Measurements from ENCODE around the gene CDH26.

CDH26 gene

DNA sequence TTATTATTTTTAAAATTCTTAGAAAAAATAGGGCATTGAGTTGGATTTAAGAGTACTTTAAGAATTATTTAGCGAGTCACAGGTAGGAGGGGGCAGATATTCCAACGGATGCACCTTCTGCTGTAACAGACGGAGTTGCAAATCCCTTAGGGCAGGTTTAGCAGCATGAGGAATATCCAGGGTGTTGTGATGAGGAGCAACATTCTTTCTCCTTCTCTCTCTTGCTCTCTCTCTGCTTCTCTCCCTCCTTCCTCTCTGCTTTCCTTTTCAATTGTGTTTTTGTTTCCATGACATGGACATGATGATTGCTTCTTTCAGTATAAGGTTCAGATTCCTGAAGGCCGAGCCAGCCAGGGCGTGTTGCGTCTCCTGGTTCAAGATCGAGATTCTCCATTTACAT lies 28.9 kb downstream of the CDH26 start:
- no peaks in the 10 kb centered on the region for H3K4me1 ChIP-seq (ENCODE audit: low read length)
- no peak for DNase-seq
- H2AFZ ChIP-seq (ENCODE audit: low read length), result no peak overlapping the region
- H3F3A ChIP-seq (ENCODE audit: insufficient read depth, low read length), result no peaks in the 10 kb centered on the region
- H3K9me2 ChIP-seq (replicated peaks; ENCODE audit: insufficient read depth, low read length), result no peaks in the 10 kb centered on the region
- H3K9me3 ChIP-seq (replicated peaks; ENCODE audit: insufficient read depth, low read length), result no peaks in the 10 kb centered on the region
- TF ChIP-seq EZH2 (optimal IDR thresholded peaks at IDR 0.05; ENCODE audit: low read depth, low read length), result no peak
- TF ChIP-seq, protein P1, sequence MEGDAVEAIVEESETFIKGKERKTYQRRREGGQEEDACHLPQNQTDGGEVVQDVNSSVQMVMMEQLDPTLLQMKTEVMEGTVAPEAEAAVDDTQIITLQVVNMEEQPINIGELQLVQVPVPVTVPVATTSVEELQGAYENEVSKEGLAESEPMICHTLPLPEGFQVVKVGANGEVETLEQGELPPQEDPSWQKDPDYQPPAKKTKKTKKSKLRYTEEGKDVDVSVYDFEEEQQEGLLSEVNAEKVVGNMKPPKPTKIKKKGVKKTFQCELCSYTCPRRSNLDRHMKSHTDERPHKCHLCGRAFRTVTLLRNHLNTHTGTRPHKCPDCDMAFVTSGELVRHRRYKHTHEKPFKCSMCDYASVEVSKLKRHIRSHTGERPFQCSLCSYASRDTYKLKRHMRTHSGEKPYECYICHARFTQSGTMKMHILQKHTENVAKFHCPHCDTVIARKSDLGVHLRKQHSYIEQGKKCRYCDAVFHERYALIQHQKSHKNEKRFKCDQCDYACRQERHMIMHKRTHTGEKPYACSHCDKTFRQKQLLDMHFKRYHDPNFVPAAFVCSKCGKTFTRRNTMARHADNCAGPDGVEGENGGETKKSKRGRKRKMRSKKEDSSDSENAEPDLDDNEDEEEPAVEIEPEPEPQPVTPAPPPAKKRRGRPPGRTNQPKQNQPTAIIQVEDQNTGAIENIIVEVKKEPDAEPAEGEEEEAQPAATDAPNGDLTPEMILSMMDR (IDR thresholded peaks at IDR 0.05; ENCODE audit: low read length), result no peak
- TF ChIP-seq EZH2phosphoT487 (IDR thresholded peaks at IDR 0.05; ENCODE audit: low read length), result no peak
- H3K4me3 ChIP-seq (ENCODE audit: low read length), result no peak overlapping the region
- H3K9ac ChIP-seq (ENCODE audit: low read length), result no peak overlapping the region
- H3K27me3 ChIP-seq (replicated peaks; ENCODE audit: insufficient read depth, low read length), result no peaks in the 10 kb centered on the region
- H4K20me1 ChIP-seq (ENCODE audit: insufficient read depth, low read length), result no peaks in the 10 kb centered on the region
- no peaks in the 10 kb centered on the region for H3K36me3 ChIP-seq (replicated peaks; ENCODE audit: insufficient read depth, low read length)
- no peak overlapping the region for H3K4me2 ChIP-seq (ENCODE audit: low read depth, low read length)
- H3K27ac ChIP-seq (ENCODE audit: low read length), result no peak overlapping the region
- H3K79me2 ChIP-seq (ENCODE audit: low read length), result no peaks in the 10 kb centered on the region

DNA sequence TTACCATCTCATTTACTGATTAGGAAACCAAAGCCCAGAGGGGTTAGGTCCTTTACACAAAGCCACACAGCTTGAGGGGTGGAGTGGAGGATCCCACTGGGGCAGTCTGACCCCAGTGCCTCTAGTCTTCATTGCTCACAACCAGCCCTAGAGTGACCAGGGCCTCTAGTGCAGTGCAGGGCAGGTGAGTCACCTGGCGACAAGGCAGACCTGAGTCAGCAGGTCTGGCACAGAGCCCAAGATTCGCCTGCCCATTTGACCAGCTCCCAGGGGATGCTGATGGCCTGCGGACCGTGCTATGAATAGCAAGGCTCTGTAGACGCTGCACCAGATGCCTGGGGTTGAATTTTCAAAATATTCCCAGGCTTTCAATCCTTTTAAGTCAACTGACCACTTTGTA lies 29.9 kb downstream of the CDH26 start:
- Histone ChIP-seq H3K4me2 (ENCODE audit: low read depth, low read length) (no peak overlapping the region), H3K9me3 (replicated peaks; ENCODE audit: insufficient read depth, low read length) (no peaks in the 10 kb centered on the region), H4K20me1 (ENCODE audit: insufficient read depth, low read length) (no peaks in the 10 kb centered on the region), H2AFZ (ENCODE audit: low read length) (no peak overlapping the region), H3K9ac (ENCODE audit: low read length) (no peak overlapping the region), H3K27ac (ENCODE audit: low read length) (no peak overlapping the region), H3K4me3 (ENCODE audit: low read length) (no peak overlapping the region), H3K4me1 (ENCODE audit: low read length) (no peaks in the 10 kb centered on the region), H3K9me2 (replicated peaks; ENCODE audit: insufficient read depth, low read length) (no peaks in the 10 kb centered on the region), H3F3A (ENCODE audit: insufficient read depth, low read length) (no peaks in the 10 kb centered on the region), H3K36me3 (replicated peaks; ENCODE audit: insufficient read depth, low read length) (no peaks in the 10 kb centered on the region), H3K79me2 (ENCODE audit: low read length) (no peaks in the 10 kb centered on the region), H3K27me3 (replicated peaks; ENCODE audit: insufficient read depth, low read length) (no peaks in the 10 kb centered on the region)
- no peak for DNase-seq
- TF ChIP-seq EZH2phosphoT487 (IDR thresholded peaks at IDR 0.05; ENCODE audit: low read length) (no peak), EZH2 (optimal IDR thresholded peaks at IDR 0.05; ENCODE audit: low read depth, low read length) (no peak)
- TF ChIP-seq, protein P1 (IDR thresholded peaks at IDR 0.05; ENCODE audit: low read length), result no peak

DNA sequence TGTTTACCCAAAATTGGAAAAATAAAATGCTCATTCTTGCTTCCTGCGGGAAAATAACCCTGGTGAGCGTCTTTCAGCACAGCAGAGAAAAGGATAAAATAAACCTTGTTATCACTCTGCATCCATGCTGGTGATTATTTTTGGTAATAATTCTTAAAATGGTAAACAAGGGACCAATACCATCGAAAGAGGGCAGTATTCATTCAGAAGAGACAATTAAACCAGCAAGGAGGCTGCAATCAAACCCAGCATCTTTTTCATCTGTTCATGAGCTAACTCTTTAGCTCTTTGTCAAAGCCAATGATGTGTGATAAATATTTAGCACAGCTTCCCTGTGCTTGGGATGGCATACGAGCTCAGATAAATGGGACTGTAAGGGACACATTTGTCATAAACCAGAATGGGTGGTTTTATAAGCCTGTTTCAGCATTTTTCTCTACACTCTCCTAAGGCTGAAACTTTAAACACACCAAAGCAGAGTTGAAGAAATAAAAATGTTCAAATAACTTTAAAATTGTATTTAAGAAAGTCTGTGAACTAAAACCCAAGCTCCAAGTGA lies 34.4 kb downstream of the CDH26 start:
- H3K36me3 ChIP-seq (replicated peaks; ENCODE audit: insufficient read depth, low read length), result no peaks in the 10 kb centered on the region
- H3K9me3 ChIP-seq (replicated peaks; ENCODE audit: insufficient read depth, low read length), result no peaks in the 10 kb centered on the region
- H3K4me1 ChIP-seq (ENCODE audit: low read length), result no peaks in the 10 kb centered on the region
- no peak overlapping the region for H3K9ac ChIP-seq (ENCODE audit: low read length)
- H3K4me3 ChIP-seq (ENCODE audit: low read length), result no peak overlapping the region
- no peak overlapping the region for H3K27ac ChIP-seq (ENCODE audit: low read length)
- H3F3A ChIP-seq (ENCODE audit: insufficient read depth, low read length), result no peaks in the 10 kb centered on the region
- DNase-seq, result no peak
- no peaks in the 10 kb centered on the region for H3K9me2 ChIP-seq (replicated peaks; ENCODE audit: insufficient read depth, low read length)
- H3K79me2 ChIP-seq (ENCODE audit: low read length), result no peaks in the 10 kb centered on the region
- H2AFZ ChIP-seq (ENCODE audit: low read length), result no peak overlapping the region
- TF ChIP-seq, protein P1 (IDR thresholded peaks at IDR 0.05; ENCODE audit: low read length), result no peak
- TF ChIP-seq EZH2 (optimal IDR thresholded peaks at IDR 0.05; ENCODE audit: low read depth, low read length) (no peak), EZH2phosphoT487 (IDR thresholded peaks at IDR 0.05; ENCODE audit: low read length) (no peak)
- no peaks in the 10 kb centered on the region for H4K20me1 ChIP-seq (ENCODE audit: insufficient read depth, low read length)
- no peaks in the 10 kb centered on the region for H3K27me3 ChIP-seq (replicated peaks; ENCODE audit: insufficient read depth, low read length)
- no peak overlapping the region for H3K4me2 ChIP-seq (ENCODE audit: low read depth, low read length)
